ENCODE results near the gene TXNDC16.
"Not testable (repeated sequence)": the region's sequence is repeated elsewhere in the genome, so short reads cannot be mapped to it uniquely, and the experiment has no call there.

TXNDC16 gene

DNA sequence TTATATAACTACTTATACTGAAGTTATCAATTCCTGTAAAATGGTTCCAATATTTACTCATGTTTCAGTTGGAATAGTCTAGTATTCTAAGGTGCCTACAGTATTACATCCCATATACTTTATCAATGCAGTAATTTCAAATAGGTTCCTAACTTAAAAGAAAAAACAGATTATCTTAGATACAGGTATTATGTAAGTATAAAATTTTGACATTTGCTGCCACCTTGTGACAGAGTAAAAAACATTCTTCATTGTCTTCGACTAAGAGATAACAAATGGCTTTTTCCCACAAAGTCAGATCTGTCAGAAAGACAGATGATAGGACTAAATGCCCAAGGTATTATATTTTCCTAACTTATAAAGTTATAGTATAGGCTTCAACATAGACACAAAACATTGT lies 78.7 kb downstream of the TXNDC16 start:
- TF ChIP-seq, protein P1, sequence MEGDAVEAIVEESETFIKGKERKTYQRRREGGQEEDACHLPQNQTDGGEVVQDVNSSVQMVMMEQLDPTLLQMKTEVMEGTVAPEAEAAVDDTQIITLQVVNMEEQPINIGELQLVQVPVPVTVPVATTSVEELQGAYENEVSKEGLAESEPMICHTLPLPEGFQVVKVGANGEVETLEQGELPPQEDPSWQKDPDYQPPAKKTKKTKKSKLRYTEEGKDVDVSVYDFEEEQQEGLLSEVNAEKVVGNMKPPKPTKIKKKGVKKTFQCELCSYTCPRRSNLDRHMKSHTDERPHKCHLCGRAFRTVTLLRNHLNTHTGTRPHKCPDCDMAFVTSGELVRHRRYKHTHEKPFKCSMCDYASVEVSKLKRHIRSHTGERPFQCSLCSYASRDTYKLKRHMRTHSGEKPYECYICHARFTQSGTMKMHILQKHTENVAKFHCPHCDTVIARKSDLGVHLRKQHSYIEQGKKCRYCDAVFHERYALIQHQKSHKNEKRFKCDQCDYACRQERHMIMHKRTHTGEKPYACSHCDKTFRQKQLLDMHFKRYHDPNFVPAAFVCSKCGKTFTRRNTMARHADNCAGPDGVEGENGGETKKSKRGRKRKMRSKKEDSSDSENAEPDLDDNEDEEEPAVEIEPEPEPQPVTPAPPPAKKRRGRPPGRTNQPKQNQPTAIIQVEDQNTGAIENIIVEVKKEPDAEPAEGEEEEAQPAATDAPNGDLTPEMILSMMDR (IDR thresholded peaks at IDR 0.05; ENCODE audit: low read depth, low read length, missing control alignments): no peak
- no peaks in the 10 kb centered on the region for H3K27me3 ChIP-seq (replicated peaks)
- H3K4me3 ChIP-seq (ENCODE audit: low read depth, low read length): no peak overlapping the region
- no peak for DNase-seq
- in situ Hi-C loops (cut with HindIII; ENCODE audit: low pct_ligation_motif_present, low sequenced_read_pairs): no loop called here
- no peak overlapping the region for H3K27ac ChIP-seq
- no peaks in the 10 kb centered on the region for H3K36me3 ChIP-seq (replicated peaks)

DNA sequence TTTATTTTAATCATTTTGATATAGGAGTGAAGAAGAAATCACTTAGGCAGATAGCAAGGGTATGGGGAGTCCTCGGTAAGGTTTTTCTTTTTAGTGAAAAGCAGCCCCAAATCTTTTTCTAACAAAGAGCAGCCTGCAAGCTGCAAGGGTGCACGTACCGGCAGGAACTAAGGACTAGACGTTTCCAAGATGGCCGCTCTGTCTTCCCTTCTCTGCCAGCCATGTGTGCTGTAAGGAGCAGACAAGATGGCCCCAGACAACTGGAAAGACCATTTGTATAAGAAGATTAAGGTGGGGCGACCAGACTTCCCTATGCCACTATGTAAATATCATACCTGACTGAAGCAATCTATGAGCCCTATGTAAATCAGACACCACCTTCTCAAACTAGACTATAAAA lies 79.6 kb downstream of the TXNDC16 start:
- in situ Hi-C loops (cut with HindIII; ENCODE audit: low pct_ligation_motif_present, low sequenced_read_pairs): no loop called here
- TF ChIP-seq, protein P1 (IDR thresholded peaks at IDR 0.05; ENCODE audit: low read depth, low read length, missing control alignments): no peak
- Histone ChIP-seq H3K36me3 (replicated peaks) (no peaks in the 10 kb centered on the region), H3K27me3 (replicated peaks) (no peaks in the 10 kb centered on the region), H3K27ac (no peak overlapping the region), H3K4me3 (ENCODE audit: low read depth, low read length) (no peak overlapping the region)
- DNase-seq: no peak

DNA sequence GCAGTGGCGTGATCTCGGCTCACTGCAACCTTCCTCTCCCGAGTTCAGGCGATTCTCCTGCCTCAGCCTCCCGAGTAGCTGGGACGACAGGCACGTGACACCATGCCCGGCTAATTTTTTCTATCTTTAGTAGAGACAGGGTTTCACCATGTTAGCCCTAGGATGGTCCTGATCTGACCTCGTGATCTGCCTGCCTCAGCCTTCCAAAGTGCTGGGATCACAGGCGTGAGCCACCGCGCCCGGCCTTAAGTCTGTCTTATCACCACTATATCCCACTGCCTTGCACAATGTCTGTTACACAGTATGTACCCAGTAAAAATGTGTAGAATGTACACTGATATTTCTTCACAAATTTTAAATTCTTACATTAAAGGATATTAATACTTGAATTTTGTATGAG lies 80.1 kb downstream of the TXNDC16 start:
- H3K36me3 ChIP-seq (replicated peaks); H3K4me3 ChIP-seq (ENCODE audit: low read depth, low read length); H3K27ac ChIP-seq; in situ Hi-C loops (cut with HindIII; ENCODE audit: low pct_ligation_motif_present, low sequenced_read_pairs); DNase-seq; H3K27me3 ChIP-seq (replicated peaks): not testable (repeated sequence)

DNA sequence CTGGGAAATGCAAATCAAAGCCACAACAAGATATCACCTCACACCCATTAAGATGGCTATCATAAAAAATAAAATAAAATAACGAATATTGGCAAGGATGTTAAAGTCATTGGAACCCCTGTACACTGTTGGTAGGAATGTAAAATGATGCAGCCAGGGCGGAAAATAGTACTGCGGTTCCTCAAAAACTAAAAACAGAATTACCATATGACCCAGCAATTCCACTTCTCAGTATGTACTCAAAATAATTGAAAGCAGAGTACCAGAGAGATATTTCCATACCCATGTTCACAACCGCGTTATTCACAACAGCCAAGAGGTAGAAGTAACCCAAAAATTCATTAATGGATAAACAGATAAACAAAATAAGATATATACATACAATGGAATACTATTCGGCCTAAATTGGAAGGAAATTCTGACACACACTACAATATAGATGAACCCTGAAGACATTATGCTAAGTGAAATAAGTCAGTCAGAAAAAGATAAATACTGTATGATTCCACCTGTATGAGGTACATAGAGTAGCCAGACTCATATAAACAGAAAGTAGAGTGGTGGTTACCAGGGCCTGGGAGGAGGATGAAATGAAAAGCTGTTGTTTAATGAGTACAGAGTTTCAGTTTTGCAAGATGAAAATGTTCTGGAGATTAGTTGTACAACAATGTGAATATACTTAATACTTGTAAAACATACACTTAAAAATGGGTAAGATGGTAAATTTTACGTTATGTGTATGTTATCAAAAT lies 84.6 kb downstream of the TXNDC16 start:
- TF ChIP-seq, protein P1 (IDR thresholded peaks at IDR 0.05; ENCODE audit: low read depth, low read length, missing control alignments): no peak
- Histone ChIP-seq H3K27ac (no peak overlapping the region), H3K27me3 (replicated peaks) (no peaks in the 10 kb centered on the region), H3K36me3 (replicated peaks) (no peaks in the 10 kb centered on the region), H3K4me3 (ENCODE audit: low read depth, low read length) (no peak overlapping the region)
- no peak for DNase-seq
- in situ Hi-C loops (cut with HindIII; ENCODE audit: low pct_ligation_motif_present, low sequenced_read_pairs): no loop called here

DNA sequence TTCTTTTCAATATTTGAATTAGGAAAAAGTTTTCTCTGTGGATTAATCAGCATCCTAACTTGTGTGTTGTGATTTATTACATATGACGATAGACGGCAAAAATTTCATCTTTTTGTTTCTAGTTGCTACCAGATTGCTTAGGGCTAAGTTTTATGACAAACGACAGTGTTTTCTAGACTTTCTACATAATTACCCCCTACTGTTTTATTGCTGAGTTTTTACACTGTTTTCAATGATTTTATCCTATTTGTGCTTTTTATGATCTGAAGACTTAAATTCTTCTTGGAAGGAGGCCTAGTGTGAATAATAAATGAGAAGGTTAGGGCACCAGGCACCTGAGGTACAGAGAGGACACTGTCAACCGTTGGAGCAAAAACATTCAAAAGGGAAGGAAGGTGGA lies 88.1 kb downstream of the TXNDC16 start:
- Histone ChIP-seq H3K27ac (no peak overlapping the region), H3K36me3 (replicated peaks) (no peaks in the 10 kb centered on the region), H3K4me3 (ENCODE audit: low read depth, low read length) (no peak overlapping the region), H3K27me3 (replicated peaks) (no peaks in the 10 kb centered on the region)
- TF ChIP-seq, protein P1 (IDR thresholded peaks at IDR 0.05; ENCODE audit: low read depth, low read length, missing control alignments): no peak
- DNase-seq: no peak
- in situ Hi-C loops (cut with HindIII; ENCODE audit: low pct_ligation_motif_present, low sequenced_read_pairs): no loop called here

DNA sequence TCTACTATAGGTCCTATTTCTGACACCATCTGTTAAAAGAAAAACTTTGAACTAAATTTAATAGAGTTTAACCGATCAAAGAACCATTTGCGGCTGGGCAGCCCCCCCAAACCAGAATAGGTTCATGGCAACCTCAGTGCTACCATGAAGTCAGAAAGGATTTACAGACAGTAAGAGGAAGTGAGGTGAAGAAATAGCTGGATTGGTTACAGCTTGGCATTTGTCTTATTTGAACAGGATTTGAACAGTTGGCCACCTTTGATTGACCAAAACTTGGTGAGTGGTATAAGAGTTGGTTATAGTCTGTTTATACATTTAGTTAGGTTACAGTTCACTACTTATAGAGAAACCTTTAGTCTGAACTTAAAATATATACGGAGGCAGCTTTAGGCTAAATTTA lies 88.9 kb downstream of the TXNDC16 start:
- Histone ChIP-seq H3K4me3 (ENCODE audit: low read depth, low read length) (no peak overlapping the region), H3K36me3 (replicated peaks) (no peaks in the 10 kb centered on the region), H3K27ac (no peak overlapping the region), H3K27me3 (replicated peaks) (no peaks in the 10 kb centered on the region)
- in situ Hi-C loops (cut with HindIII; ENCODE audit: low pct_ligation_motif_present, low sequenced_read_pairs): no loop called here
- TF ChIP-seq, protein P1 (IDR thresholded peaks at IDR 0.05; ENCODE audit: low read depth, low read length, missing control alignments): no peak
- no peak for DNase-seq
